Measurements from ENCODE around the gene MIB2. TPM values are rescaled to one million over a fixed set of nuclear protein-coding genes. Genes with fewer than 3 reads are reported as not detected.
A peak's percentile ranks its signal among the peaks of the same experiment; 100 is the strongest.

The MIB2 gene
- total and polyA plus RNA-seq, 2 of the 4 experiments (the other 2 are of a cell fraction), result 17.2 to 47.8 TPM

DNA sequence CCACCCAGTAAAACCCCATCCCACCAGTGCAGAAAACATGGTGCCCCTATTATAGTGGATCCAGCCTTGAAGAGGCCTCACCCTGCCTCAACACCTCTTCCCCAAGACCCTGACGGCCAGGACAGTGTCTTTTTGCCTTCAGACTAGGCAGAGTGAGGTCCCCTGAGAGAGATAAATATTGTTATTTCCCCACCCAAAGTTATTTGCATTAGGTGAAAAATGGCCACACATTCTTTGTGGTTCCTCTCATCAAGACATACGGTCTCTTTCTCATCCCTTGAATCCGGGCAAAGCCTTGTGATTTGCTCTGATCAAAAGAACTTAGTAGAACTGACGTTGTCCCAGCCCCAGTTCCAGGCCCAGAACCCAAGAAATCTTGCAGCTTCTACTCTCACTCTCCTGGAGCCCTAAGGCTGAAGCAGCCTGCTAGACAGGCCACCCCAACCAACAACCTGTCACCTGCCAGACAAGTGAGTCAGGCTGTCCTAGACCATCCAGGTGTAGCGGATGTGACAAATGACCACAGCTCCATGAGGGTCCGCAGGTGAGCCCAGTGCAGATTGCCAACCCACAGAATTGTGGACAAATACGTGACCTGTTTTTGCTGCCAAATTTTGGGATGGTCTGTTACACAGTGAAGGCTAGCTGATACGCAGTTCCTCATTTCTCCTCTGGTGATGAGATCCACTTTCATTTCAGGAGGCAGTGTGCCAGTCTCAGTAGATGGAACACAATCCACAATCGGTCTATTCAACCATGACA lies 32.5 kb upstream of the MIB2 start:
- H3K9me1 ChIP-seq (ENCODE audit: insufficient read depth, low read length), result no peaks in the 10 kb centered on the region
- in situ Hi-C loops (cut with MboI; ENCODE audit: low sequenced_read_pairs) (no loop called here), intact Hi-C loops (cut with micrococcal nuclease) (no loop called here), dilution Hi-C loops (cut with HindIII; ENCODE audit: low sequenced_read_pairs, unreplicated experiment) (no loop called here)
- H2AK5ac ChIP-seq (ENCODE audit: low read depth, low read length), result no peak overlapping the region
- no peak overlapping the region for H2BK120ac ChIP-seq (ENCODE audit: low read depth, low read length)
- no peak overlapping the region for H4K8ac ChIP-seq (ENCODE audit: low read depth in 2 of 2, low read length in 2 of 2)
- no TSS peak for BruUV-seq (replicated peaks)
- ATAC-seq (ENCODE audit: low read depth) (no peak), DNase-seq (no peak)
- no peak overlapping the region for H3K14ac ChIP-seq (replicated peaks; ENCODE audit: low read depth, low read length)
- H4K91ac ChIP-seq (ENCODE audit: insufficient read depth, low read depth, low read length), result no peak overlapping the region
- 0 out of 2 replicates have a peak overlapping the region, but pooled peaks have one; percentile 16 for H3K23ac ChIP-seq (ENCODE audit: low read depth, low read length)
- H4K20me1 ChIP-seq (ENCODE audit: insufficient read depth, low read length), result no peaks in the 10 kb centered on the region
- no peak overlapping the region for H3K4ac ChIP-seq (ENCODE audit: low read depth, low read length)
- H3K79me1 ChIP-seq (ENCODE audit: low read depth in 1 of 2, low read length in 2 of 2), result no peaks in the 10 kb centered on the region
- H3K36me3 ChIP-seq (ENCODE audit: control insufficient read depth, insufficient read depth, low read length), result no peaks in the 10 kb centered on the region
- no peak overlapping the region for H3K9ac ChIP-seq (ENCODE audit: low read depth, low read length)
- peaks cover 32% of the 10 kb centered on the region for H3K27me3 ChIP-seq (ENCODE audit: control insufficient read depth, insufficient read depth, low read length)
- H2AFZ ChIP-seq (replicated peaks; ENCODE audit: low read length, poor library complexity), result no peak overlapping the region
- no peak overlapping the region for H3K56ac ChIP-seq (ENCODE audit: extremely low read depth, insufficient read depth, low read length)
- 33% methylated on average over 3 of the region's 9 CpGs; no CpG with 5 or more reads in 1 of the 2 experiments for WGBS, 2 experiments (ENCODE audit: extremely low coverage in 2 of 2, insufficient read length in 1 of 2)
- H2BK20ac ChIP-seq (ENCODE audit: low read depth, low read length), result no peak overlapping the region
- ChIA-PET POLR2A (ENCODE audit: unreplicated experiment) (no interaction called here), CTCF (interaction anchor here (0.5 kb wide), 1 partner anchor 29 kb away, joined by 4 read pairs; no protein-coding TSS in a partner anchor)
- H2AK9ac ChIP-seq (replicated peaks; ENCODE audit: low read depth, low read length, poor library complexity), result peak overlapping the region; percentile 16
- no peak overlapping the region for H3K18ac ChIP-seq (ENCODE audit: low read depth, low read length)
- H4K5ac ChIP-seq (ENCODE audit: low read depth, low read length), result no peak overlapping the region
- no peaks in the 10 kb centered on the region for H3K4me1 ChIP-seq (ENCODE audit: control insufficient read depth, insufficient read depth, low read length)
- no peak overlapping the region for H2BK15ac ChIP-seq (ENCODE audit: low read depth, low read length)
- TF ChIP-seq FOS (IDR thresholded peaks at IDR 0.05; ENCODE audit: low read depth, low read length), result no peak
- no peak for TF ChIP-seq MAFK (IDR thresholded peaks at IDR 0.05; ENCODE audit: low read depth, low read length)
- TF ChIP-seq MAZ (IDR thresholded peaks at IDR 0.05; ENCODE audit: borderline replicate concordance, low read depth, low read length), result no peak
- no peak for TF ChIP-seq RFX5 (IDR thresholded peaks at IDR 0.05; ENCODE audit: low read depth, low read length)
- no peak for TF ChIP-seq NFE2L2 (IDR thresholded peaks at IDR 0.05; ENCODE audit: low read depth, low read length)
- no peak for TF ChIP-seq CTCF (conservative IDR thresholded peaks at IDR 0.05; ENCODE audit: low read depth, low read length)
- TF ChIP-seq ELK1 (IDR thresholded peaks at IDR 0.05; ENCODE audit: borderline replicate concordance, low read depth, low read length), result no peak
- no peak for TF ChIP-seq USF2 (IDR thresholded peaks at IDR 0.05; ENCODE audit: low read depth, low read length)
- no peak for TF ChIP-seq POLR2A (IDR thresholded peaks at IDR 0.05; ENCODE audit: low read depth, low read length)
- no peak for TF ChIP-seq SMC3 (IDR thresholded peaks at IDR 0.05; ENCODE audit: low read depth, low read length)
- no peak for TF ChIP-seq CEBPB (IDR thresholded peaks at IDR 0.05; ENCODE audit: low read depth, low read length)
- H3K4me3 ChIP-seq (ENCODE audit: insufficient read depth, low read depth, low read length), result no peak overlapping the region
- no peak overlapping the region for H3K27ac ChIP-seq (ENCODE audit: insufficient read depth, low read length)
- no peaks in the 10 kb centered on the region for H3K9me3 ChIP-seq (ENCODE audit: control insufficient read depth, insufficient read depth, low read length)
- no peak overlapping the region for H2BK5ac ChIP-seq (ENCODE audit: low read depth, low read length, poor library complexity, severe bottlenecking)
- no peak overlapping the region for H3K4me2 ChIP-seq (ENCODE audit: low read depth, low read length)
